Measurements from ENCODE around the gene GRAP2.

GRAP2 gene

GRCh38 chr22:40015358-40015976, 114.6 kb downstream of the GRAP2 start:
- no peak for DNase-seq (ENCODE audit: low read depth)

- no peak for DNase-seq (ENCODE audit: low read depth)
Observed at GRCh38 chr22:40018051-40018450, 117.2 kb downstream of the GRAP2 start.

- no peak for DNase-seq (ENCODE audit: low read depth)
Observed at GRCh38 chr22:40019100-40019499, 118.2 kb downstream of the GRAP2 start.

- no peak for DNase-seq (ENCODE audit: low read depth)
Observed at GRCh38 chr22:40020956-40021355, 120.1 kb downstream of the GRAP2 start.

- DNase-seq (ENCODE audit: low read depth) = no peak
Observed at GRCh38 chr22:40021401-40022000, 120.6 kb downstream of the GRAP2 start.

GRCh38 chr22:40022536-40023240, 121.8 kb downstream of the GRAP2 start:
- no peak for DNase-seq (ENCODE audit: low read depth)
